ENCODE measurements around the gene ATP10A. TPM values are rescaled to one million over a fixed set of nuclear protein-coding genes. Genes with fewer than 3 reads are reported as not detected.

ATP10A gene
- total RNA-seq, 1 experiment from 2014 or later, result not detected

DNA sequence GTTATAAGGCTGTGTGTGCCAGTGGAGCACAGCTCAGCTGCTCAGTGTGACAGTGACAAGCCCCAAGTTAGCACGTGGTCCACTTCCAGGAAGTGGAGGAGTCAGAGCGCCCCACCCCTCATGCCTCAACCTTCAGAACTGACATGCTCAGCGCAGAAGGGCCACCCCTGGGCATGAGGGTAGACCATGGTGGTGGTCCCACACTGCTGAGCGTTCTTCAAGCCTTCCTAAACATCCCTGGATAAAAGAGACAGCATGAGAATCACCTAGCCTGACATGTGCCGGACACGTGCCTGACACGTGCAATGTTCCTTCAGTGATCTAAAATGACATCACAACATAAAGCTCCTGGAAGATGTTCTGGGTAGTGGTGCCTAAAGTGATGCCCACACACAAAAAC is 16.8 kb downstream of the ATP10A start:
- peaks cover 16% of the 10 kb centered on the region for H3K4me1 Mint-ChIP-seq (ENCODE audit: low read depth, unreplicated experiment)
- H3K4me3 ChIP-seq (ENCODE audit: low read depth, low read length), result no peak overlapping the region
- H3K27ac Mint-ChIP-seq (ENCODE audit: unreplicated experiment), result no peak overlapping the region
- no peaks in the 10 kb centered on the region for H3K27me3 ChIP-seq (replicated peaks; ENCODE audit: control insufficient read depth, insufficient read depth, low read length)
- ChIA-PET CTCF (no interaction called here), POLR2A (no interaction called here)
- no peaks in the 10 kb centered on the region for H3K9me3 Mint-ChIP-seq (ENCODE audit: unreplicated experiment)
- no peaks in the 10 kb centered on the region for H3K27me3 Mint-ChIP-seq (ENCODE audit: insufficient read depth, unreplicated experiment)
- intact Hi-C loops (cut with micrococcal nuclease; ENCODE audit: unreplicated experiment), result no loop called here
- no peaks in the 10 kb centered on the region for H3K36me3 Mint-ChIP-seq (ENCODE audit: insufficient read depth, unreplicated experiment)
- TF ChIP-seq, protein P1, sequence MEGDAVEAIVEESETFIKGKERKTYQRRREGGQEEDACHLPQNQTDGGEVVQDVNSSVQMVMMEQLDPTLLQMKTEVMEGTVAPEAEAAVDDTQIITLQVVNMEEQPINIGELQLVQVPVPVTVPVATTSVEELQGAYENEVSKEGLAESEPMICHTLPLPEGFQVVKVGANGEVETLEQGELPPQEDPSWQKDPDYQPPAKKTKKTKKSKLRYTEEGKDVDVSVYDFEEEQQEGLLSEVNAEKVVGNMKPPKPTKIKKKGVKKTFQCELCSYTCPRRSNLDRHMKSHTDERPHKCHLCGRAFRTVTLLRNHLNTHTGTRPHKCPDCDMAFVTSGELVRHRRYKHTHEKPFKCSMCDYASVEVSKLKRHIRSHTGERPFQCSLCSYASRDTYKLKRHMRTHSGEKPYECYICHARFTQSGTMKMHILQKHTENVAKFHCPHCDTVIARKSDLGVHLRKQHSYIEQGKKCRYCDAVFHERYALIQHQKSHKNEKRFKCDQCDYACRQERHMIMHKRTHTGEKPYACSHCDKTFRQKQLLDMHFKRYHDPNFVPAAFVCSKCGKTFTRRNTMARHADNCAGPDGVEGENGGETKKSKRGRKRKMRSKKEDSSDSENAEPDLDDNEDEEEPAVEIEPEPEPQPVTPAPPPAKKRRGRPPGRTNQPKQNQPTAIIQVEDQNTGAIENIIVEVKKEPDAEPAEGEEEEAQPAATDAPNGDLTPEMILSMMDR (IDR thresholded peaks at IDR 0.05; ENCODE audit: insufficient read depth in 1 of 2, low read depth in 1 of 2, low read length in 1 of 2, severe bottlenecking in 1 of 2, unreplicated experiment in 1 of 2), result no peak
- H3K9me3 ChIP-seq, result no peaks in the 10 kb centered on the region
- peaks cover 21% of the 10 kb centered on the region for H3K4me1 ChIP-seq
- no peaks in the 10 kb centered on the region for H3K36me3 ChIP-seq (ENCODE audit: control insufficient read depth, insufficient read depth, low read length)
- H3K4me3 Mint-ChIP-seq (ENCODE audit: unreplicated experiment), result no peak overlapping the region
- no TSS peak for BruUV-seq (replicated peaks)
- DNase-seq, result no peak

DNA sequence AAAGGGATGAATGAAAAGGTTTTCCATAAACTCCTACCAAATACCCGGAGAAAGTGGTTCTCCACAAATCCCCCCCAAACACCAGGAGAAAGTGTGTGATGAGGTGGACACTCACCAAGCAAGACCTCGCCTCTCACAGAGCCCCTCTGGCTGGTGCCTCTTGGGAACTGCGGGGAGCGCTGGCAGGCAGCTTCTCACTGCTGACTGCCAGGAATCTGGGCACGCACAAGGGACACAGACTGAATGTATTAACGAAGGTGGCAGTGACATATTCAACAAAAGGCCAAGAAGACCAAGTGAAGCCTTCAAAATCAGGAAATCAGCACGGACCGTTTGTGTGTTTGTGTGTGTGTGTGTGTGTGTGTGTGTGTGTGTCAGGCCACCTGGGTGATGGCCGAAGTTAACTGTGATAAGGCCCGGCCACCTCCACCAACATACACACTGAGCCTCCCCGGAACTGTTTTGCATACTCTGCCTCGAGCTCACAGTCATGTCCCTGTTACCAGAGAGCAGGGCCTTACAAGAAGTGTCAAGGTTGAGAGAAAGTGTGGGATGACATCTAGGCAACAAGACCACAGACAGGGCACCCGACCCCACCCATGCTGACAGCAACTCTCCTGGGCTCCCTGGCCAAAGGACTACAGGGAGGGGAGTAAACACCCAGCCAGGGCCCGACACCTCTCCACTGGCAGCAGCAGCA is 18.0 kb downstream of the ATP10A start:
- Histone ChIP-seq H3K4me3 (ENCODE audit: low read depth, low read length) (no peak overlapping the region), H3K9me3 (no peaks in the 10 kb centered on the region), H3K27me3 (replicated peaks; ENCODE audit: control insufficient read depth, insufficient read depth, low read length) (no peaks in the 10 kb centered on the region), H3K4me1 (peaks cover 14% of the 10 kb centered on the region), H3K36me3 (ENCODE audit: control insufficient read depth, insufficient read depth, low read length) (no peaks in the 10 kb centered on the region)
- peaks cover 16% of the 10 kb centered on the region for H3K4me1 Mint-ChIP-seq (ENCODE audit: low read depth, unreplicated experiment)
- BruUV-seq (replicated peaks), result no TSS peak
- TF ChIP-seq, protein P1 (IDR thresholded peaks at IDR 0.05; ENCODE audit: insufficient read depth in 1 of 2, low read depth in 1 of 2, low read length in 1 of 2, severe bottlenecking in 1 of 2, unreplicated experiment in 1 of 2), result no peak
- no peaks in the 10 kb centered on the region for H3K9me3 Mint-ChIP-seq (ENCODE audit: unreplicated experiment)
- H3K4me3 Mint-ChIP-seq (ENCODE audit: unreplicated experiment), result no peak overlapping the region
- no peak for DNase-seq
- ChIA-PET CTCF (no interaction called here), POLR2A (no interaction called here)
- H3K27ac Mint-ChIP-seq (ENCODE audit: unreplicated experiment), result no peak overlapping the region
- H3K27me3 Mint-ChIP-seq (ENCODE audit: insufficient read depth, unreplicated experiment), result no peaks in the 10 kb centered on the region
- intact Hi-C loops (cut with micrococcal nuclease; ENCODE audit: unreplicated experiment), result no loop called here
- no peaks in the 10 kb centered on the region for H3K36me3 Mint-ChIP-seq (ENCODE audit: insufficient read depth, unreplicated experiment)

- POLR2A ChIA-PET, result no interaction called here
These were observed 18.6 kb downstream of the ATP10A start for GRCh38 chr15:25844542-25844941.

More at GRCh38 chr15:25844542-25844941, 18.6 kb downstream of the ATP10A start:
- H3K27me3 ChIP-seq (replicated peaks; ENCODE audit: control insufficient read depth, insufficient read depth, low read length), result no peaks in the 10 kb centered on the region
- H3K36me3 ChIP-seq (ENCODE audit: control insufficient read depth, insufficient read depth, low read length), result no peaks in the 10 kb centered on the region
- Mint-ChIP-seq H3K9me3 (ENCODE audit: unreplicated experiment) (no peaks in the 10 kb centered on the region), H3K36me3 (ENCODE audit: insufficient read depth, unreplicated experiment) (no peaks in the 10 kb centered on the region), H3K4me1 (ENCODE audit: low read depth, unreplicated experiment) (peaks cover 11% of the 10 kb centered on the region), H3K4me3 (ENCODE audit: unreplicated experiment) (no peak overlapping the region), H3K27me3 (ENCODE audit: insufficient read depth, unreplicated experiment) (no peaks in the 10 kb centered on the region), H3K27ac (ENCODE audit: unreplicated experiment) (no peak overlapping the region)
- no peaks in the 10 kb centered on the region for H3K9me3 ChIP-seq
- intact Hi-C loops (cut with micrococcal nuclease; ENCODE audit: unreplicated experiment), result no loop called here
- no peak overlapping the region for H3K4me3 ChIP-seq (ENCODE audit: low read depth, low read length)
- no TSS peak for BruUV-seq (replicated peaks)
- TF ChIP-seq, protein P1 (IDR thresholded peaks at IDR 0.05; ENCODE audit: insufficient read depth in 1 of 2, low read depth in 1 of 2, low read length in 1 of 2, severe bottlenecking in 1 of 2, unreplicated experiment in 1 of 2), result no peak
- peaks cover 8% of the 10 kb centered on the region for H3K4me1 ChIP-seq
- DNase-seq, result no peak
- CTCF ChIA-PET, result no interaction called here

All from Caco-2 (cell line).